ENCODE results near the gene TXK. TPM values are rescaled to one million over a fixed set of nuclear protein-coding genes. Genes with fewer than 3 reads are reported as not detected.

TXK gene
- total RNA-seq, 1 donor from 2014 or later = 1.7 TPM

GRCh38 chr4:48069026-48069425 is 65.0 kb downstream of the TXK start:
- TF ChIP-seq CTCF (IDR thresholded peaks at IDR 0.05; ENCODE audit: unreplicated experiment) = no peak
- Mint-ChIP-seq H3K27me3 (ENCODE audit: low read depth) (no peaks in the 10 kb centered on the region), H3K36me3 (no peaks in the 10 kb centered on the region), H3K9me3 (no peaks in the 10 kb centered on the region), H3K4me1 (peaks cover 6% of the 10 kb centered on the region), H3K27ac (no peak overlapping the region), H3K4me3 (no peak overlapping the region)
- no peak for DNase-seq (ENCODE audit: low spot score in 2 of 2, unreplicated experiment in 2 of 2)

DNA sequence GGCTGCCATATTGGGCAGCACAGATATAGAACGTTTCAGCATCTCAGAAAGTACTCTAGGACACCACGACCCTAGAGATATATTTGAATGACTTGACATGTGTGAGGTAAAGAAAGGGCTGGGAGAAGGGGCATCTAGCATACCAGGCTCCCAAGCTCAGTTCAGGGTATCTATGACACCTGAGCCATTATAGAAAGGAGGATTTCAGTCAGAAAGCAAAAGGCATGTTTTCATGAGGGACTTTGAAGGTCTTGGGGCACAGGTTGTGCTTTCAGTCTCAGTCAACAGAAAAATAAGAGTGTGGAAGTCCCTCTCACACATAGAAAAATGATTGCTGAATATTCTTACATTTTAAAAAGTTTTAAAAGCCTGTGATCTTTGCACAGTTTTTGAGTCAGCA is 65.9 kb downstream of the TXK start:
- H3K27ac Mint-ChIP-seq = no peak overlapping the region
- DNase-seq (ENCODE audit: low spot score in 2 of 2, unreplicated experiment in 2 of 2) = no peak
- TF ChIP-seq CTCF (IDR thresholded peaks at IDR 0.05; ENCODE audit: unreplicated experiment) = no peak
- peaks cover 5% of the 10 kb centered on the region for H3K4me1 Mint-ChIP-seq
- no peaks in the 10 kb centered on the region for H3K36me3 Mint-ChIP-seq
- no peak overlapping the region for H3K4me3 Mint-ChIP-seq
- no peaks in the 10 kb centered on the region for H3K27me3 Mint-ChIP-seq (ENCODE audit: low read depth)
- no peaks in the 10 kb centered on the region for H3K9me3 Mint-ChIP-seq

GRCh38 chr4:48067536-48067935 is 66.5 kb downstream of the TXK start:
- Mint-ChIP-seq H3K27me3 (ENCODE audit: low read depth) (no peaks in the 10 kb centered on the region), H3K36me3 (peaks cover 3% of the 10 kb centered on the region), H3K9me3 (no peaks in the 10 kb centered on the region), H3K4me3 (no peak overlapping the region), H3K27ac (no peak overlapping the region), H3K4me1 (peaks cover 5% of the 10 kb centered on the region)
- DNase-seq (ENCODE audit: low spot score in 2 of 2, unreplicated experiment in 2 of 2) = no peak
- no peak for TF ChIP-seq CTCF (IDR thresholded peaks at IDR 0.05; ENCODE audit: unreplicated experiment)

DNA sequence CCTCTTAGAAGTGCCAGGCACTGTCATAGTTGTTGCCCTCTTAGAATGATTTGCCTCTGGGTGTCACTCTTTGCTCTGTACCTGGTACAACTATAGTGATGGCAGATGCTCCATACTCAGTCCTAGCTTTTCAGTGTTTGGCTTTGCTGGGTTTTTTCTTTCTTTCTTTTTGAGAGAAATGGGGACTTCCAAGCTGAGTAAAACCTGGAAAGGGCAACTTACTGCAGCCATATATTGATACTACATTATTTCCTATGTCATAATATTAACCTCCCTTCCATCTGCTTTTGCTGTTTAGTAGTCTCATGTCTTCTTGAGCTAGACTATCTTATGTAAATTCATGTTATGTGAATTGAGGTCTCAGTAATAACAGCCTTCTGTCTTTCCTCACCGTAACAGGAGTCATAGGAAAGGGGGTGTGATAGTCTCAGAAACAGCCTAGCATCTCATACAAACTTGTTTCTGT is 68.4 kb downstream of the TXK start:
- H3K27me3 Mint-ChIP-seq (ENCODE audit: low read depth) = no peaks in the 10 kb centered on the region
- DNase-seq (ENCODE audit: low spot score in 2 of 2, unreplicated experiment in 2 of 2) = no peak
- peaks cover 13% of the 10 kb centered on the region for H3K36me3 Mint-ChIP-seq
- H3K4me1 Mint-ChIP-seq = no peaks in the 10 kb centered on the region
- no peak overlapping the region for H3K27ac Mint-ChIP-seq
- H3K4me3 Mint-ChIP-seq = no peak overlapping the region
- H3K9me3 Mint-ChIP-seq = peaks cover 14% of the 10 kb centered on the region
- TF ChIP-seq CTCF (IDR thresholded peaks at IDR 0.05; ENCODE audit: unreplicated experiment) = no peak

GRCh38 chr4:48064349-48064748 is 69.7 kb downstream of the TXK start:
- DNase-seq (ENCODE audit: low spot score in 2 of 2, unreplicated experiment in 2 of 2) = no peak
- Mint-ChIP-seq H3K4me1 (peaks cover 5% of the 10 kb centered on the region), H3K9me3 (peaks cover 24% of the 10 kb centered on the region), H3K4me3 (no peak overlapping the region), H3K36me3 (peaks cover 18% of the 10 kb centered on the region), H3K27ac (no peak overlapping the region), H3K27me3 (ENCODE audit: low read depth) (no peaks in the 10 kb centered on the region)
- no peak for TF ChIP-seq CTCF (IDR thresholded peaks at IDR 0.05; ENCODE audit: unreplicated experiment)

Data from mesothelial cell of epicardium (in vitro differentiated cells).